Transverse colon (tissue), 4 donors: Measurements from ENCODE around the gene SHB. TPM values are rescaled to one million over a fixed set of nuclear protein-coding genes. Genes with fewer than 3 reads are reported as not detected.

ENCODE experiments used
- DNase-seq: peaks from one replicate; pipeline ENCODE4 v3.0.0-alpha.2; 2019
- H3K27ac ChIP-seq, 4 donors: fragments of 200-600 bp; sonication (generic); 2 replicates each; pipeline ENCODE4 v1.5.1; 2016 to 2018; ENCODE audit warnings: inconsistent platforms in 4 of 4
- H3K27me3 ChIP-seq: fragments of 200-600 bp; sonication (generic); 2 replicates; pipeline ENCODE4 v1.5.1; 2017; ENCODE audit warnings: inconsistent platforms
- H3K36me3 ChIP-seq, 4 donors: fragments of 200-600 bp; sonication (generic); 2 replicates each; pipeline ENCODE4 v1.5.1; 2017 to 2019; ENCODE audit warnings: inconsistent platforms in 4 of 4
- H3K4me1 ChIP-seq, 4 donors: fragments of 200-600 bp; sonication (generic); 2 replicates each; pipeline ENCODE4 v1.5.1; 2017 to 2020; ENCODE audit warnings: inconsistent platforms in 4 of 4
- H3K4me3 ChIP-seq, 4 donors: fragments of 200-600 bp; sonication (generic); 1 replicate in 1 of 4; 2 replicates in 3 of 4; pipeline versions ENCODE4 v1.5.1 to v1.6.1; 2017 to 2019; ENCODE audit warnings: inconsistent platforms in 4 of 4
- H3K9me3 ChIP-seq, 2 donors: fragments of 200-600 bp; sonication (generic); 2 replicates each; pipeline ENCODE4 v1.5.1; 2017 to 2019; ENCODE audit warnings: inconsistent platforms in 2 of 2
- CTCF ChIP-seq, 5 experiments: fragments of 200-600 bp in 3 of 5; fragments of 450-650 bp in 2 of 5; sonication (generic) in 3 of 5; IDR thresholded peaks; 1 replicate in 2 of 5; 2 replicates in 3 of 5; pipeline ENCODE4 v1.5.1; 2016 to 2017; ENCODE audit warnings: antibody characterized with exemption in 5 of 5, inconsistent platforms in 3 of 5, mild to moderate bottlenecking in 2 of 5, moderate library complexity in 1 of 5
- EP300 ChIP-seq: sonication (generic); formaldehyde crosslinking; IDR thresholded peaks from one replicate; pipeline ENCODE4 v1.6.1; 2017; ENCODE audit warnings: antibody characterized with exemption, low read depth
- POLR2A ChIP-seq: fragments of 450-650 bp; IDR thresholded peaks from one replicate; pipeline ENCODE4 v1.6.1; 2016; ENCODE audit warnings: antibody characterized with exemption, mild to moderate bottlenecking, moderate library complexity
- POLR2AphosphoS5 ChIP-seq, 3 donors: sonication (generic); formaldehyde crosslinking; IDR thresholded peaks; one replicate each; pipeline ENCODE4 v1.6.1; 2016; ENCODE audit warnings: antibody characterized with exemption in 3 of 3
- WGBS, 2 donors: methylation state at CpG; one replicate each; pipeline ENCODE4 v1.1.5; 2018; ENCODE audit warnings: low coverage in 1 of 2; 5-methylcytosine and 5-hydroxymethylcytosine counted together
- in situ Hi-C, 4 donors: fragments of 200-750 bp; cut with MboI; loops; one replicate each; pipeline versions ENCODE4 v1.15.0 to v1.15.1; 2017; ENCODE audit warnings: low sequenced_read_pairs in 3 of 4, low pct_ligation_motif_present in 1 of 4, low pct_unique_long_range_greater_than_20kb in 1 of 4
- intact Hi-C: fragments of 100-400 bp; cut with DNase I; formaldehyde crosslinking; loops from one replicate; pipeline ENCODE4 v1.15.1; 2023; ENCODE audit warnings: low total_unique reads
- small RNA-seq, 4 donors: library from RNA; depleted of rRNA; stranded (forward); fragments of <200 nt; gene quantifications; one replicate each; pipeline ENCODE3, GENCODE V24; 2016
- total RNA-seq, 4 donors: library from RNA; depleted of rRNA; stranded (reverse); fragments of >200 nt; gene quantifications; one replicate each; pipeline ENCODE4 v1.1.0, GENCODE V29; 2016

SHB gene
- total RNA-seq, 4 donors from 2014 or later, result 11.9 to 33.7 (median 22.2) TPM

GRCh38 chr9:37876376-37876775 is 192.7 kb downstream of the SHB start:
- Histone ChIP-seq H3K27me3 (no peaks in the 10 kb centered on the region), H3K9me3 (no peaks in the 10 kb centered on the region), H3K4me1 (no peaks in the 10 kb centered on the region), H3K27ac (no peak overlapping the region), H3K4me3 (no peak overlapping the region), H3K36me3 (peaks cover 0 to 8% (median 0%) of the 10 kb centered on the region in 4 donors)
- intact Hi-C loops (no loop called here), in situ Hi-C loops (loop anchor here in 1 of 4 donors (25.0 kb wide), 1 partner anchor 89 kb away; the partner anchor contains the start of gene EXOSC3)
- 64 to 93% methylated on average over 1 of the region's 1 CpG for WGBS, 2 donors
- TF ChIP-seq POLR2A, result no peak
- TF ChIP-seq CTCF (IDR thresholded peaks at IDR 0.05), result no peak
- TF ChIP-seq EP300, result no peak
- TF ChIP-seq POLR2AphosphoS5 (IDR thresholded peaks at IDR 0.05), result no peak
- DNase-seq, result no peak

GRCh38 chr9:37873955-37874354 is 195.1 kb downstream of the SHB start:
- Histone ChIP-seq H3K27ac (no peak overlapping the region), H3K9me3 (no peaks in the 10 kb centered on the region), H3K4me1 (peaks cover 0 to 8% (median 2%) of the 10 kb centered on the region in 4 donors), H3K36me3 (peaks cover 0 to 4% (median 0%) of the 10 kb centered on the region in 4 donors), H3K27me3 (no peaks in the 10 kb centered on the region), H3K4me3 (no peak overlapping the region)
- TF ChIP-seq POLR2A, result no peak
- DNase-seq, result no peak
- intact Hi-C loops, result no loop called here
- in situ Hi-C loops, result no loop called here
- 100% methylated on average over 2 of the region's 2 CpGs; no CpG with 5 or more reads in 1 of the 2 donors for WGBS, 2 donors

- no peak for TF ChIP-seq POLR2AphosphoS5 (IDR thresholded peaks at IDR 0.05)
- no peak for TF ChIP-seq CTCF (IDR thresholded peaks at IDR 0.05)
- no peak for TF ChIP-seq POLR2A
- intact Hi-C loops, result no loop called here
- in situ Hi-C loops, result no loop called here
- H3K27me3 ChIP-seq, result no peaks in the 10 kb centered on the region
- H3K36me3 ChIP-seq, result no peaks in the 10 kb centered on the region
- no peaks in the 10 kb centered on the region for H3K9me3 ChIP-seq
- WGBS, 2 donors, result 34 to 43% methylated on average over 5 of the region's 5 CpGs
- DNase-seq, result peak; percentile 10
- peaks cover 0 to 8% (median 2%) of the 10 kb centered on the region in 4 donors for H3K4me1 ChIP-seq
- H3K4me3 ChIP-seq, result no peak overlapping the region
- H3K27ac ChIP-seq, result no peak overlapping the region
These were observed 198.2 kb downstream of the SHB start for GRCh38 chr9:37870799-37871176.

- H3K4me1 ChIP-seq, result peaks cover 0 to 8% (median 2%) of the 10 kb centered on the region in 4 donors
- 84 to 90% methylated on average over 5 of the region's 5 CpGs for WGBS, 2 donors
- intact Hi-C loops, result no loop called here
- H3K27me3 ChIP-seq, result no peaks in the 10 kb centered on the region
- DNase-seq, result no peak
- no peak overlapping the region for H3K27ac ChIP-seq
- H3K4me3 ChIP-seq, result no peak overlapping the region
- H3K36me3 ChIP-seq, result no peaks in the 10 kb centered on the region
- TF ChIP-seq CTCF (IDR thresholded peaks at IDR 0.05) (no peak), POLR2AphosphoS5 (IDR thresholded peaks at IDR 0.05) (no peak), EP300 (no peak), POLR2A (no peak)
- no peaks in the 10 kb centered on the region for H3K9me3 ChIP-seq
- in situ Hi-C loops, result no loop called here
These were observed 198.8 kb downstream of the SHB start for GRCh38 chr9:37870081-37870798.

Small RNA genes lying within 50 kb of the gene (small RNA-seq; reads per million reads assigned to genes)
- 0 reads per million in 4 donors for gene RNU7-124P

Other genes with a start within 250 kb of the SHB start
- 10 to 100 TPM; 15.7 to 30.0 (median 24.1) TPM for gene SLC25A51, start 165.1 kb downstream of the SHB start, total RNA-seq